ENCODE measurements around the gene STAT3. TPM values are rescaled to one million over a fixed set of nuclear protein-coding genes. Genes with fewer than 3 reads are reported as not detected.
A peak's percentile ranks its signal among the peaks of the same experiment; 100 is the strongest.
"Not testable (repeated sequence)": the region's sequence is repeated elsewhere in the genome, so short reads cannot be mapped to it uniquely, and the experiment has no call there.

STAT3 gene
- total and polyA plus RNA-seq, 9 of the 15 experiments (the other 6 are each of a cell fraction or from before 2014, with no cell fraction given) = 90.0 to 179 (median 114) TPM

DNA sequence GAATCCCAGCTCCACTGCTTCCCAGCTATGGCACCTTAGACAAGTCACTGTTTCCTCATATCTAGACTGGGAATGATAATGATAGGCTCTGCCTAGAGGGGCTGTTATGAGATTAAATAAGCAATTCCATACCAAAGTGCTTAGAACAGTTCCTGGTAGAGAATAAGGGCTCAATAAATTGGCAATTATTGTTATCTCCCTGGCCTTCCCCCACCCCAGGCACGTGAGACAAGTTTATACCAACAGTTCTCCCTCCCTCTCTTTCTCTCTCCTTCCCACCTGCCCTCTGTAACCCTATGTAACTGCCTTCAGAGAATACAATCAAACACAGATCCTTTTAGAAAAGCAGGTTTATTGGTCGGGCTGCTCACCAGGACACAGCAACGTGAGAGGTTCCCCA, 13.9 kb upstream of the STAT3 start:
- H3K9ac ChIP-seq (ENCODE audit: insufficient read depth in 1 of 2, low read depth in 2 of 2, low read length in 2 of 2) = peak overlapping the region in 1 of 2 experiments; percentile 57; a peak in 1 of 4 replicates
- H3K36me3 ChIP-seq (ENCODE audit: control insufficient read depth, insufficient read depth, low read length) = peaks cover 37% of the 10 kb centered on the region; the same call in 2 of the 3 replicates
- WGBS (ENCODE audit: insufficient coverage, low coverage, missing lambda C conversion rate) = 30% methylated on average over 3 of the region's 3 CpGs
- H3K4me3 ChIP-seq = no peak overlapping the region
- no peak overlapping the region for H3K27ac ChIP-seq (ENCODE audit: extremely low read depth, low read depth, low read length)
- H4K20me1 ChIP-seq (replicated peaks; ENCODE audit: control insufficient read depth, insufficient read depth, low read length) = no peaks in the 10 kb centered on the region
- no TSS peak for BruUV-seq (replicated peaks)
- intact Hi-C loops (cut with micrococcal nuclease) = loop anchor here (10.0 kb wide), 2 partner anchors 177 to 217 kb away; partner anchors contain the start of genes HCRT and KCNH4
- no peak overlapping the region for H3K4me2 ChIP-seq (ENCODE audit: insufficient read depth, low read length)
- TF ChIP-seq BHLHE40 (IDR thresholded peaks at IDR 0.05; ENCODE audit: low read length) (peak; percentile 70), DMBX1 (CRISPR knock-in tag; IDR thresholded peaks at IDR 0.05; ENCODE audit: borderline replicate concordance) (no peak), SIN3B (IDR thresholded peaks at IDR 0.05; ENCODE audit: low read depth) (no peak), NRF1 (conservative IDR thresholded peaks at IDR 0.05 in 1 of 2, IDR thresholded peaks at IDR 0.05 in 1 of 2) (no peak)
- TF ChIP-seq, protein P1, sequence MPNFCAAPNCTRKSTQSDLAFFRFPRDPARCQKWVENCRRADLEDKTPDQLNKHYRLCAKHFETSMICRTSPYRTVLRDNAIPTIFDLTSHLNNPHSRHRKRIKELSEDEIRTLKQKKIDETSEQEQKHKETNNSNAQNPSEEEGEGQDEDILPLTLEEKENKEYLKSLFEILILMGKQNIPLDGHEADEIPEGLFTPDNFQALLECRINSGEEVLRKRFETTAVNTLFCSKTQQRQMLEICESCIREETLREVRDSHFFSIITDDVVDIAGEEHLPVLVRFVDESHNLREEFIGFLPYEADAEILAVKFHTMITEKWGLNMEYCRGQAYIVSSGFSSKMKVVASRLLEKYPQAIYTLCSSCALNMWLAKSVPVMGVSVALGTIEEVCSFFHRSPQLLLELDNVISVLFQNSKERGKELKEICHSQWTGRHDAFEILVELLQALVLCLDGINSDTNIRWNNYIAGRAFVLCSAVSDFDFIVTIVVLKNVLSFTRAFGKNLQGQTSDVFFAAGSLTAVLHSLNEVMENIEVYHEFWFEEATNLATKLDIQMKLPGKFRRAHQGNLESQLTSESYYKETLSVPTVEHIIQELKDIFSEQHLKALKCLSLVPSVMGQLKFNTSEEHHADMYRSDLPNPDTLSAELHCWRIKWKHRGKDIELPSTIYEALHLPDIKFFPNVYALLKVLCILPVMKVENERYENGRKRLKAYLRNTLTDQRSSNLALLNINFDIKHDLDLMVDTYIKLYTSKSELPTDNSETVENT (CRISPR knock-in tag; IDR thresholded peaks at IDR 0.05) = no peak
- TF ChIP-seq, protein P2, sequence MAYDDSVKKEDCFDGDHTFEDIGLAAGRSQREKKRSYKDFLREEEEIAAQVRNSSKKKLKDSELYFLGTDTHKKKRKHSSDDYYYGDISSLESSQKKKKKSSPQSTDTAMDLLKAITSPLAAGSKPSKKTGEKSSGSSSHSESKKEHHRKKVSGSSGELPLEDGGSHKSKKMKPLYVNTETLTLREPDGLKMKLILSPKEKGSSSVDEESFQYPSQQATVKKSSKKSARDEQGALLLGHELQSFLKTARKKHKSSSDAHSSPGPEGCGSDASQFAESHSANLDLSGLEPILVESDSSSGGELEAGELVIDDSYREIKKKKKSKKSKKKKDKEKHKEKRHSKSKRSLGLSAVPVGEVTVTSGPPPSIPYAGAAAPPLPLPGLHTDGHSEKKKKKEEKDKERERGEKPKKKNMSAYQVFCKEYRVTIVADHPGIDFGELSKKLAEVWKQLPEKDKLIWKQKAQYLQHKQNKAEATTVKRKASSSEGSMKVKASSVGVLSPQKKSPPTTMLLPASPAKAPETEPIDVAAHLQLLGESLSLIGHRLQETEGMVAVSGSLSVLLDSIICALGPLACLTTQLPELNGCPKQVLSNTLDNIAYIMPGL (CRISPR knock-in tag; IDR thresholded peaks at IDR 0.05) = no peak
- POLR2A ChIA-PET = interaction anchor here (0.7 kb wide), 1 partner anchor 93 kb away, joined by 3 read pairs; no protein-coding TSS in a partner anchor
- H3K27me3 ChIP-seq (ENCODE audit: control insufficient read depth in 2 of 2, insufficient read depth in 2 of 2, low read length in 2 of 2) = no peaks in the 10 kb centered on the region
- ATAC-seq (no peak), DNase-seq (ENCODE audit: extremely low read depth in 1 of 4, low spot score in 3 of 4) (no peak), FAIRE-seq (no peak)
- peaks cover 26 to 34% of the 10 kb centered on the region in 2 experiments; a peak in 4 of 5 replicates for H3K4me1 ChIP-seq (replicated peaks in 1 of 2; ENCODE audit: control insufficient read depth in 2 of 2, insufficient read depth in 2 of 2, low read length in 2 of 2)
- CTCF ChIA-PET (ENCODE audit: low intra/inter-chr PET ratio) = interaction anchor here (2.7 kb wide), 1 partner anchor 79 kb away, joined by 25 read pairs; no protein-coding TSS in a partner anchor
- no peaks in the 10 kb centered on the region for H3K9me1 ChIP-seq (ENCODE audit: control insufficient read depth, insufficient read depth, low read length)
- H2AFZ ChIP-seq (ENCODE audit: low read depth, low read length) = no peak overlapping the region
- peaks cover 19% of the 10 kb centered on the region for H3K79me2 ChIP-seq (ENCODE audit: control insufficient read depth, insufficient read depth, low read length)
- no peaks in the 10 kb centered on the region for H3K9me3 ChIP-seq (replicated peaks; ENCODE audit: control insufficient read depth, insufficient read depth, low read depth, low read length)
- in situ Hi-C loops (cut with MboI) = loop anchor here (5.0 to 10.0 kb wide), 2 partner anchors 80 to 177 kb away; no protein-coding TSS in a partner anchor

DNA sequence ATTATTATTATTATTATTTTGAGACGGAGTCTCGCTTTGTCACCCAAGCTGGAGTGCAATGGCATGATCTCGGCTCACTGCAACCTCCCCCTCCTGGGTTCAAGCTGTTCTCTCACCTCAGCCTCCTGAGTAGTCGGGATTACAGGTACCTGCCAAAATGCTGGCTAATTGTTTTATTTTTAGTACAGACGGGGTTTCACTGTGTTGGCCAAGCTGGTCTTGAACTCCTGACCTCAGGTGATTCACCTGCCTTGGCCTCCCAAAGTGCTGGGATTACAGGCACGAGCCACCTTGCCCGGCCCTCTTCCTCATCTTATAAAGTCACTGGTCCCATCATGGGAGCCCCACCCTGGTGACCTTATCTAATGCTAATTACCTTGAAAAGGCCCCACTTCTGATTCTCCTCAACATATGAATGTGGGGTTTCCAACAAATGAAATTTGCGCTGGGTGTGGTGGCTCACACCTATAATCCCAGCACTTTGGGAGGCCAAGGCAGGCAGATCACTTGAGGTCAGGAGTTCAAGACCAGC, 12.7 kb upstream of the STAT3 start:
- intact Hi-C loops (cut with micrococcal nuclease) = loop anchor here (10.0 kb wide), 2 partner anchors 176 to 216 kb away; partner anchors contain the start of genes HCRT and KCNH4
- CTCF ChIA-PET (ENCODE audit: low intra/inter-chr PET ratio) = not testable (repeated sequence)

More for the DNA sequence above, 12.7 kb upstream of the STAT3 start:
- FAIRE-seq; POLR2A ChIA-PET; DNase-seq (ENCODE audit: extremely low read depth in 1 of 4, low spot score in 3 of 4); H3K27me3 ChIP-seq (ENCODE audit: control insufficient read depth in 2 of 2, insufficient read depth in 2 of 2, low read length in 2 of 2); H3K4me2 ChIP-seq (ENCODE audit: insufficient read depth, low read length); H3K79me2 ChIP-seq (ENCODE audit: control insufficient read depth, insufficient read depth, low read length); H3K27ac ChIP-seq (ENCODE audit: extremely low read depth, low read depth, low read length); BruUV-seq (replicated peaks); H3K9me3 ChIP-seq (replicated peaks; ENCODE audit: control insufficient read depth, insufficient read depth, low read depth, low read length); H3K9me1 ChIP-seq (ENCODE audit: control insufficient read depth, insufficient read depth, low read length); H3K9ac ChIP-seq (ENCODE audit: insufficient read depth in 1 of 2, low read depth in 2 of 2, low read length in 2 of 2); H2AFZ ChIP-seq (ENCODE audit: low read depth, low read length); H4K20me1 ChIP-seq (replicated peaks; ENCODE audit: control insufficient read depth, insufficient read depth, low read length); H3K4me3 ChIP-seq; ATAC-seq: not testable (repeated sequence)
- in situ Hi-C loops (cut with MboI) = loop anchor here (5.0 to 10.0 kb wide), 2 partner anchors 79 to 176 kb away; no protein-coding TSS in a partner anchor
- WGBS (ENCODE audit: insufficient coverage, low coverage, missing lambda C conversion rate) = 68% methylated on average over 8 of the region's 8 CpGs
- Histone ChIP-seq H3K4me1 (replicated peaks in 1 of 2; ENCODE audit: control insufficient read depth in 2 of 2, insufficient read depth in 2 of 2, low read length in 2 of 2) (peaks cover 16 to 24% of the 10 kb centered on the region in 2 experiments; a peak in 4 of 5 replicates), H3K36me3 (ENCODE audit: control insufficient read depth, insufficient read depth, low read length) (peaks cover 35% of the 10 kb centered on the region; the same call in 2 of the 3 replicates)
